ENCODE data around the gene ACAA1. TPM values are rescaled to one million over a fixed set of nuclear protein-coding genes. Genes with fewer than 3 reads are reported as not detected.

The ACAA1 gene
- total RNA-seq, 2 experiments from 2014 or later, result 13.3 to 50.3 TPM

GRCh38 chr3:38105525-38105924 lies 31.4 kb downstream of the ACAA1 start:
- Histone ChIP-seq H3K4me2 (ENCODE audit: low read length) (no peak overlapping the region), H3K27ac (ENCODE audit: low read depth, low read length, poor library complexity, severe bottlenecking) (no peak overlapping the region), H3K4me1 (ENCODE audit: insufficient read depth, low read length, poor library complexity, severe bottlenecking) (no peaks in the 10 kb centered on the region), H3K79me2 (ENCODE audit: insufficient read depth, low read depth, low read length) (no peaks in the 10 kb centered on the region), H3K9me3 (ENCODE audit: low read length) (peaks cover 10% of the 10 kb centered on the region; the same call in 1 of the 2 replicates), H2AFZ (ENCODE audit: low read length) (no peak overlapping the region), H3K9me2 (ENCODE audit: insufficient read depth, low read length) (no peaks in the 10 kb centered on the region), H3K4me3 (ENCODE audit: low read depth, low read length, poor library complexity, severe bottlenecking) (no peak overlapping the region), H3K36me3 (ENCODE audit: insufficient read depth, low read length) (no peaks in the 10 kb centered on the region), H4K20me1 (ENCODE audit: insufficient read depth, low read length) (no peaks in the 10 kb centered on the region)
- DNase-seq (ENCODE audit: low spot score), result no peak
- TF ChIP-seq CTCF (conservative IDR thresholded peaks at IDR 0.05; ENCODE audit: low read length), result no peak
- TF ChIP-seq EZH2phosphoT487 (IDR thresholded peaks at IDR 0.05; ENCODE audit: borderline replicate concordance, low read depth, low read length), result no peak
- BruUV-seq (replicated peaks), result no TSS peak
- POLR2A ChIA-PET, result no interaction called here
- intact Hi-C loops (cut with micrococcal nuclease; ENCODE audit: unreplicated experiment), result no loop called here
- CTCF ChIA-PET (ENCODE audit: unreplicated experiment), result no interaction called here

GRCh38 chr3:38102444-38102814 lies 34.5 kb downstream of the ACAA1 start:
- ChIA-PET POLR2A (no interaction called here), CTCF (ENCODE audit: unreplicated experiment) (no interaction called here)
- H3K4me3 ChIP-seq (ENCODE audit: low read depth, low read length, poor library complexity, severe bottlenecking), result no peak overlapping the region
- no peaks in the 10 kb centered on the region for H4K20me1 ChIP-seq (ENCODE audit: insufficient read depth, low read length)
- intact Hi-C loops (cut with micrococcal nuclease; ENCODE audit: unreplicated experiment), result no loop called here
- no peak overlapping the region for H2AFZ ChIP-seq (ENCODE audit: low read length)
- TF ChIP-seq EZH2phosphoT487 (IDR thresholded peaks at IDR 0.05; ENCODE audit: borderline replicate concordance, low read depth, low read length) (no peak), CTCF (conservative IDR thresholded peaks at IDR 0.05; ENCODE audit: low read length) (no peak)
- H3K9me3 ChIP-seq (ENCODE audit: low read length), result peaks cover 10% of the 10 kb centered on the region; the same call in 1 of the 2 replicates
- no peaks in the 10 kb centered on the region for H3K79me2 ChIP-seq (ENCODE audit: insufficient read depth, low read depth, low read length)
- H3K4me1 ChIP-seq (ENCODE audit: insufficient read depth, low read length, poor library complexity, severe bottlenecking), result no peaks in the 10 kb centered on the region
- H3K27ac ChIP-seq (ENCODE audit: low read depth, low read length, poor library complexity, severe bottlenecking), result no peak overlapping the region
- H3K36me3 ChIP-seq (ENCODE audit: insufficient read depth, low read length), result no peaks in the 10 kb centered on the region
- no peak for DNase-seq (ENCODE audit: low spot score)
- H3K4me2 ChIP-seq (ENCODE audit: low read length), result no peak overlapping the region
- BruUV-seq (replicated peaks), result no TSS peak
- H3K9me2 ChIP-seq (ENCODE audit: insufficient read depth, low read length), result no peaks in the 10 kb centered on the region

GRCh38 chr3:38101811-38102443 lies 35.0 kb downstream of the ACAA1 start:
- Histone ChIP-seq H3K9me3 (ENCODE audit: low read length) (peaks cover 10% of the 10 kb centered on the region; the same call in 1 of the 2 replicates), H3K4me3 (ENCODE audit: low read depth, low read length, poor library complexity, severe bottlenecking) (no peak overlapping the region), H4K20me1 (ENCODE audit: insufficient read depth, low read length) (no peaks in the 10 kb centered on the region), H2AFZ (ENCODE audit: low read length) (no peak overlapping the region), H3K9me2 (ENCODE audit: insufficient read depth, low read length) (no peaks in the 10 kb centered on the region), H3K27ac (ENCODE audit: low read depth, low read length, poor library complexity, severe bottlenecking) (no peak overlapping the region), H3K4me1 (ENCODE audit: insufficient read depth, low read length, poor library complexity, severe bottlenecking) (no peaks in the 10 kb centered on the region), H3K36me3 (ENCODE audit: insufficient read depth, low read length) (no peaks in the 10 kb centered on the region), H3K4me2 (ENCODE audit: low read length) (no peak overlapping the region), H3K79me2 (ENCODE audit: insufficient read depth, low read depth, low read length) (no peaks in the 10 kb centered on the region)
- intact Hi-C loops (cut with micrococcal nuclease; ENCODE audit: unreplicated experiment), result no loop called here
- CTCF ChIA-PET (ENCODE audit: unreplicated experiment), result no interaction called here
- POLR2A ChIA-PET, result interaction anchor here (0.5 kb wide), 1 partner anchor 92 kb away, joined by 3 read pairs; no protein-coding TSS in a partner anchor
- no peak for TF ChIP-seq EZH2phosphoT487 (IDR thresholded peaks at IDR 0.05; ENCODE audit: borderline replicate concordance, low read depth, low read length)
- no peak for TF ChIP-seq CTCF (conservative IDR thresholded peaks at IDR 0.05; ENCODE audit: low read length)
- DNase-seq (ENCODE audit: low spot score), result no peak
- BruUV-seq (replicated peaks), result no TSS peak

Measured in OCI-LY7 (cell line).